GM03348 (cell line): ENCODE data around the gene SCNN1A.
A peak's percentile ranks its signal among the peaks of the same experiment; 100 is the strongest.

Experiments
- DNase-seq: peaks from one replicate; pipeline ENCODE4 v3.0.0; 2012; ENCODE audit warnings: low spot score

Gene SCNN1A

GRCh38 chr12:6375269-6376078 is at the start of gene SCNN1A:
Gene SCNN1A, minus strand, starts transcription at chr12:6375563. Its CDS starts 780 bp downstream, at chr12:6374783.
- DNase-seq, result no peak

- no peak for DNase-seq
Observed at GRCh38 chr12:6424866-6425265, 49.5 kb upstream of the SCNN1A start.

DNA sequence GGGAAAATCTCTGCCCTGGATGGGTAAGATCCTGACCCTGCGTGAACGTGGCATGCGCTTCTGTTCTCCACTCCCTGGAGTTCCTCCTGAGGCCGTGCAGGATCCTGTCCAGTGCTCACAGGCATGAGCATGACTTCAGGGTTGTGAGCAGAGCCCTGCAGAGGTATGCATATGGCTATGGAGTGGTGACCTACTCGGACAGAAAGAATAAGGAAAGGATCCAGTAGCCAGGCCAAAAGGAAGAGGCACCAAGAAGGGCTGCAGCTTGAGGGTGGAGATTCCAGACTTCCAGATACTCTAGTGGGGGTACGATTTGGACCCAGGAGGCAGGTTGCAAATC is 48.6 kb upstream of the SCNN1A start:
- no peak for DNase-seq

DNA sequence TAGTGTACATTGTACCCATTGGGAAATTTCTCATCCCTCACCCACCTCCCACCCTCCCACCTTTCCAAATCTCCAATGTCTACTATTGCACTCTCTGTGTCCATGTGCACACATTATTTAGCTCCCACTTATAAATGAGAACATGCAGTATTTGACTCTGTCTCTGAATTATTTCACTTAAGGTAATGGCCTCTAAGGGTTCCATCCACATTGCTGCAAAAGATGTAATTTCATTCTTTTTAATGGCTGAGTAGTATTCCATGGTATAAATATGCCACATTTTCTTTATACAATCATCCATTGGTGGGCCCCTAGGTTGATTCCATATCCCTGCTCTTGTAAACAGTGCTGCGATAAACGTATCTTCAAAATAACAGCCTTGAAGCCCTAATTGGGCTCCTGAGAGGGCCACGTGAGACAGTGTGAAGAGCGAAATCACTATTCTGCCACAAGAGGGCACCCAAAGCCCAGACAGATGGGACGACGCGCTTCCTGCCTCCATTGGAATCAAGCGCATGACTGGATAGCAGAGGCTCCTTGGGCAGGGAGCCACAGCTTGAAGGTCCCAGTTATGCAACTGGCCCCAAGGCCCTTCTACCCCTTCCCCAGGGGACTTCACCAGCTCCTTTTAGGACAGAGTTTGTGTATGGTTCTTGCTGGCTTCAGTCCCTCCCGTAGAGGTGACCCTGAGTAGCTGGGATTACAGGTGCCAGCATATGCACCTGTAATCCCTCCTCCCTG is 48.1 kb upstream of the SCNN1A start:
- peak; percentile 94 for DNase-seq

DNA sequence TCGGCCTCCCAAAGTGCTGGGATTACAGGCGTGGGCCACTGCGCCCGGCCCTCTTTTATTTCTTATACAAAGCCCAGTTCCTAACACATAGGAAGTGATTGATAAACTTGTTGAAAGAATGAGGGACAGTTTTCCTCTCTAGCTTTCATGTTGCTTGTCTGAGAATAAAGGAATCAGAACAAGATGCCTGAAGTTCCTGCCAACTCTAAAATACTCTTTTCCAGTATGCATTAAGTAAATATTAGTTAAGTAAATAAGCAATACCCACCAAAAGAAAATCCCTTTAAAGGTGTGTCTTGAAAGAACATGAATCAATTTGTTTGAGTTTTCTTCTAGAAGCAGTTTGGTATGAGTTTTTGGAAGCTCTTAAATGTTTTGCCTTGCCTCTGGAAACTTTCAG is 45.0 kb upstream of the SCNN1A start:
- no peak for DNase-seq

DNA sequence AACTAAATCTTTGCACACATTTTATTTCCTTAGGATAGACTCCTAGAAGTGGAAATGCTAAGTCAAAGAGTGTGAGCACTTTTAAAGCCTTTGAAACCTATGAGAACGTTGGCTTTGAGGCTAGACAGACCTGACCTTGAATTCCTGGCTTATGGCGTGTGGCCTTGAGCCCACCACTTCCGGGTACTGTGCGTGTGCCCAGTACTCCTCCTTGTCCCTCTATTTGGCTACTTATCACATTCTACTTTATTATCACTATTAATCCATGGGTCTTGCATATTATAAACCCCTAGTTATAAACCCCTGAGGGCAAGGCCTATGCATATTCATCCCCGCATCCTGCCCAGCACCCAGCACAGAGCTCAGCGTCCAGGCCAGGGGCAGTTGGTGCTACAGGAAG is 43.4 kb upstream of the SCNN1A start:
- no peak for DNase-seq

- no peak for DNase-seq
Observed at GRCh38 chr12:6416596-6416995, 41.2 kb upstream of the SCNN1A start.

DNA sequence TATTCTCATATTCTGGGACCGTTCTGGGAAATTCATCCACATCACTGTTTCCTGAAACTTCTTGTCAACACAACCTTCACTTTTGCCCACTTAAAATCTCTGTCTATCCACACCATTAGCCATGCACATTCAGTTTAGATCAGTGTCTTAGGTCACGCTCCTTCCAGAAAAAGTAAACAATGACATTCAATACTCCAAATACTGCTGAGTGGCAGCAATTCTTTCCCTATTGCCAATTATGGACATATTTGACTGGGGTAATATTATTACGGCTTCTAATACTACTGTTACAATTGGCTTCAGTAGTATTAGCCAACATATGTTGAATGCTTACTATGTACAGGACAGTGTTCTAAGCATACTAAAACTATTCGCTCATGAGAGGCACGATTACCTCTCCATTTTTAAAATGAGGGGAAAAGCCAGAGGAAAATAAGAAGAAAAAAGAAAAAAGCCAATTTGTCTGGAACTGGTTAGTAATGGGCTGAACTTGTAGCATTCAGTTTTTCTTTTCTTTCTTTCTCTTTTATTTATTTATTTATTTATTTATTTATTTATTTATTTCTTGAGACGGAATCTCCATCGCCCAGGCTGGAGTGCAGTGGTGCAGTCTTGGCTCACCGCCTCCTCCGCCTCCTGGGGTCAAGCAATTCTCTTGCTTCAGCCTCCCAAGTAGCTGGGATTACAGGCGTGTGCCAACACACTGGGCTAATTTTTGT is 32.0 kb upstream of the SCNN1A start:
- DNase-seq, result no peak

DNA sequence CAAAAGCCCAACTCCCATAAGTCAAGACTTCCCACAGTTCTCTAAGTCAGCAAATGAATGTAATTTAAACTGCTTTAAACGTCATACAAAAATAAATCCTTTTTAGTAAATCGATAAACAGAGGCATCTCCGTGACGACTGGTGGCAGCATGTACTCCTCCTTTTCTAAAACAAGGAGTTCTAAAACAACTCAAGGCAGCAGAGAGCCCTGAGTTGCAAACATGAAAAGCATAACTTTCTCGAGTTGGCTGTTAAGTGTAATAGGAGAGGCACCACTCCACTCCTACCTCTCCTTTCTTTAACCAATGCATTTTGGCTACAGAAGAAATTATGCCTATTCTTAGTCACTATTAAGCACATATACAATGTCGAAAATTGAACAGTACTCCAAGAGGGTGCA is 30.6 kb upstream of the SCNN1A start:
- no peak for DNase-seq

GRCh38 chr12:6404390-6404789 is 29.0 kb upstream of the SCNN1A start:
- DNase-seq, result no peak

DNA sequence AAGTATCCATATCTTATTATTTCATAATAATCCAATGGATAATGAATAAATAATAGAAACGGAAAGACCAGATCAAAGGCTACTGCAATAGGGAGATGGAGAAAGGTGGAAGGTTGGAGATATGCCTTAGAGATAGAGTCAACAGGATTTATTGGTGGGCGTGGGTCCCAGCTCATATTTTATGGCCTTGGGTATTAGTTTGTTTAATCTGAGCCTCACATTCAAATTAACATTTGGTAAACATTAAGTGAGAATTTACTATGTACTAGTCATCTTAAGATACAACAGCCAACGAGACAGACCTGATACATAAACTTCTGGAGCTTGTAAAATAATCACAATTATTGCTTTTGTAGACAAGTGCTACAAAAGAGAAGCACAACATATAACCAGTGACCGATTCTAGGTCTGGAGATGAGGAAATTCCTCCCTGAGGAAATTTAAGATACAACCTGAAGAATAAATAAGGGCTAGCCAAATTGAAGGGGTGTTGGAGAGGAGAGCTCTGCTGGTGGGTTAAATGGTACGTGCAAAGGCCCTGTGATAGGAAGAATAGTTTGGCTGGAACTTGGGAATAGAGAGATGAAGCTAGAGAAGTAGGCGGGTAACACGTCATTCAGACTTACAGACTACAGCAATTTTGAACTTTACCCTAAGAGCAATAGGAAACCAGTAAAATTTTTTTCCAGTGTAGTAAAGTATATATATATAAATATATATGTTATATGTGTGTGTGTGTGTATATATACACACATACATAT is 24.7 kb upstream of the SCNN1A start:
- no peak for DNase-seq

GRCh38 chr12:6396031-6396430 is 20.7 kb upstream of the SCNN1A start:
- DNase-seq, result no peak

DNA sequence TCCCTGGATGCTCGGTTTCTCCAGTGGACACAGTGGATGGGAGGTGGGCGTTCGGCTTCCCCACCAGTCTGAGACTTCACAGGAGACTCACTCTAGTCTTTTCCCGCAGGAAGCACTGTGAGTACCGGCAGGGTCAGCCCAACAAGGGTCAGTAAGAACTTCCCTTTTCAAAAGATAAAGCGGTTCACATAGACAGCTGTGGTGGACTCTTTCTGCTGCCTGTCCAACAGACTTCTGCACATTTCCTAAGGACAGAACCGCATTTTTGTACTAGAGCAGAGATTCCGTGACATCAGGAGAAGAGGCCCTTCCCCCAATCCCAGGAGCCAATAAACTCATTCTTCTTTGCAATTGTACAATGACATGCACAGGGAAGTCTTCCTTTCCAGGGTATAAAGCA is 19.0 kb upstream of the SCNN1A start:
- DNase-seq, result no peak

- DNase-seq, result no peak
Observed at GRCh38 chr12:6393109-6393508, 17.7 kb upstream of the SCNN1A start.

GRCh38 chr12:6392504-6392903 is 17.1 kb upstream of the SCNN1A start:
- no peak for DNase-seq

- DNase-seq, result no peak
Observed at GRCh38 chr12:6391013-6391412, 15.7 kb upstream of the SCNN1A start.

DNA sequence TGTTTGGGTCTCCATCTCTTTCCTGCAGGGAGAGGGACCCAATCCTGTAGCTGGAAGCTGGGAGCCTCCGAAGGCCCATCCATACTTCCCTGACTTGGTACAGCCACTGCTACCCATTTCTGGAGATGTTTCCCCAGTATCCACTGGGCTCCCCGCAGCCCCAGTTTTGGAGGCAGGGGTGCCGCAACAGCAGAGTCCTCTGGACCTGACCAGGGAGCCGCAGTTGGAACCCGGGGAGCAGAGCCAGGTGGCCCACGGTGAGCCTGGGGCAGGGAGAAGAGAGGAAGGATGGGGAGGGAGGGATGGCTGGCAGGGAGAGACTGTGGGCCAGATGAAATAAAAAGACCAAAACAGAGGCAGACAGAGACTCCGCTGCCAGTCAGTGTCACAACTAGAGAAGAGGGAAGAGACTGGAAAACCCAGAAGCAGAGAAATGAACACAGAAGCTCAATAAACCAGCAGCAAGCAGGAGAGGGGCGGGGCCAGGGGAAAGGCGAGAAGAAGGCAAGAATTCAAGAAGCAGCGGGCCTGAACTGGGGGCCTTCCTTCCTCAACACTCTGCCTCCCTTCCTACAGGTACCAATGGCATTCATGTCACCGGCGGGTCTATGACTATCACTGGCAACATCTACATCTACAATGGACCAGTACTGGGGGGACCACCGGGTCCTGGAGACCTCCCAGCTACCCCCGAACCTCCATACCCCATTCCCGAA is 14.9 kb upstream of the SCNN1A start:
- DNase-seq, result no peak

- DNase-seq, result no peak
Observed at GRCh38 chr12:6387541-6387940, 12.2 kb upstream of the SCNN1A start.

GRCh38 chr12:6386491-6386890 is 11.1 kb upstream of the SCNN1A start:
- DNase-seq, result no peak

DNA sequence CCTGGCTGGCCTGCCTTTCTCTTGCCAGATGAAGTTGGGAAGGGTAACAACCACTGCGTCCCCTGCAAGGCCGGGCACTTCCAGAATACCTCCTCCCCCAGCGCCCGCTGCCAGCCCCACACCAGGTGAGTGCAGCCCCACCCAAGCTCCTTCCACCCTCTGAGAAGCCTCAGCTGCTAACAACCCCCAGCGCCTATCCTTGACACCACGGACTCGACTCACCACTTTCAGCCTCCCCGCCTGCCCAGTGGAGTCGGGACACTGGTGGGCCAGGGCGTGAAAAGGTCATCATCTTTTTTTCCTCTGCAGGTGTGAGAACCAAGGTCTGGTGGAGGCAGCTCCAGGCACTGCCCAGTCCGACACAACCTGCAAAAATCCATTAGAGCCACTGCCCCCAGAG is 10.7 kb upstream of the SCNN1A start:
- no peak for DNase-seq
